ENCODE results near the gene TSPOAP1. TPM values are rescaled to one million over a fixed set of nuclear protein-coding genes. Genes with fewer than 3 reads are reported as not detected.

TSPOAP1 gene
- total RNA-seq, 2 experiments from 2014 or later = 17.8 to 19.5 TPM

GRCh38 chr17:58314706-58315015, 13.9 kb downstream of the TSPOAP1 start:
- H3K27ac ChIP-seq (ENCODE audit: low read depth in 1 of 2, low read length in 2 of 2) = no peak overlapping the region
- no peak for ATAC-seq (ENCODE audit: poor library complexity)
- peak in 1 of 14 experiments; percentile 7 for DNase-seq
- no peak for TF ChIP-seq CTCF (IDR thresholded peaks at IDR 0.05)
- Mint-ChIP-seq H3K9me3 (no peaks in the 10 kb centered on the region), H3K4me3 (no peak overlapping the region), H3K4me1 (ENCODE audit: low read depth) (peaks cover 7% of the 10 kb centered on the region), H3K27me3 (no peaks in the 10 kb centered on the region), H3K27ac (no peak overlapping the region), H3K36me3 (ENCODE audit: low read depth) (no peaks in the 10 kb centered on the region)
- H3K36me3 ChIP-seq (ENCODE audit: insufficient read depth, low read length) = peaks cover 6% of the 10 kb centered on the region
- no peak overlapping the region for H3K4me3 ChIP-seq (ENCODE audit: low read length)
- intact Hi-C loops (cut with DNase I, micrococcal nuclease) = loop anchor here (5.0 to 10.0 kb wide), 4 partner anchors 173 to 693 kb away; partner anchors contain the start of gene HSF5 (in 1 of the 2)
- H3K9me3 ChIP-seq (ENCODE audit: control insufficient read depth in 1 of 2, insufficient read depth in 1 of 2, low read length in 2 of 2) = no peaks in the 10 kb centered on the region
- peaks cover 17% of the 10 kb centered on the region for H3K4me1 ChIP-seq (ENCODE audit: insufficient read depth, low read length)
- H3K27me3 ChIP-seq (ENCODE audit: control insufficient read depth in 1 of 2, insufficient read depth in 2 of 2, low read length in 2 of 2) = no peaks in the 10 kb centered on the region
- POLR2A ChIA-PET = interaction anchor here (0.8 to 22.3 kb wide), 3 partner anchors 13 to 35 kb away, joined by 3 to 1359 read pairs (median 3); no protein-coding TSS in a partner anchor
- CTCF ChIA-PET = interaction anchor here (3.1 to 3.4 kb wide), 2 partner anchors 30 to 103 kb away, joined by 12 to 18 read pairs; partner anchors contain the start of gene RNF43

GRCh38 chr17:58313815-58314705, 14.5 kb downstream of the TSPOAP1 start:
- H3K27me3 ChIP-seq (ENCODE audit: control insufficient read depth in 1 of 2, insufficient read depth in 2 of 2, low read length in 2 of 2) = no peaks in the 10 kb centered on the region
- intact Hi-C loops (cut with DNase I, micrococcal nuclease) = loop anchor here (10.0 kb wide), 2 partner anchors 321 to 691 kb away; no protein-coding TSS in a partner anchor
- peaks cover 9% of the 10 kb centered on the region for H3K36me3 ChIP-seq (ENCODE audit: insufficient read depth, low read length)
- H3K27ac ChIP-seq (ENCODE audit: low read depth in 1 of 2, low read length in 2 of 2) = no peak overlapping the region
- H3K4me1 Mint-ChIP-seq (ENCODE audit: low read depth) = peaks cover 7% of the 10 kb centered on the region
- no peaks in the 10 kb centered on the region for H3K27me3 Mint-ChIP-seq
- ChIA-PET CTCF (interaction anchor here (3.1 to 3.4 kb wide), 2 partner anchors 31 to 104 kb away, joined by 12 to 18 read pairs; partner anchors contain the start of gene RNF43), POLR2A (interaction anchor here (0.8 to 22.3 kb wide), 3 partner anchors 14 to 35 kb away, joined by 3 to 1359 read pairs (median 3); no protein-coding TSS in a partner anchor)
- peaks cover 17% of the 10 kb centered on the region for H3K4me1 ChIP-seq (ENCODE audit: insufficient read depth, low read length)
- H3K27ac Mint-ChIP-seq = no peak overlapping the region
- no peak overlapping the region for H3K4me3 Mint-ChIP-seq
- no peaks in the 10 kb centered on the region for H3K36me3 Mint-ChIP-seq (ENCODE audit: low read depth)
- H3K9me3 ChIP-seq (ENCODE audit: control insufficient read depth in 1 of 2, insufficient read depth in 1 of 2, low read length in 2 of 2) = no peaks in the 10 kb centered on the region
- no peak for DNase-seq
- ATAC-seq (ENCODE audit: poor library complexity) = no peak
- no peak for TF ChIP-seq CTCF (IDR thresholded peaks at IDR 0.05)
- H3K9me3 Mint-ChIP-seq = no peaks in the 10 kb centered on the region
- no peak overlapping the region for H3K4me3 ChIP-seq (ENCODE audit: low read length)

GRCh38 chr17:58312829-58313228, 15.8 kb downstream of the TSPOAP1 start:
- H3K4me3 Mint-ChIP-seq = no peak overlapping the region
- ChIA-PET POLR2A (interaction anchor here (22.3 kb wide), 1 partner anchor 26 kb away, joined by 1359 read pairs; no protein-coding TSS in a partner anchor), CTCF (interaction anchor here (3.4 kb wide), 1 partner anchor 32 kb away, joined by 18 read pairs; no protein-coding TSS in a partner anchor)
- no peak overlapping the region for H3K27ac ChIP-seq (ENCODE audit: low read depth in 1 of 2, low read length in 2 of 2)
- H3K27me3 ChIP-seq (ENCODE audit: control insufficient read depth in 1 of 2, insufficient read depth in 2 of 2, low read length in 2 of 2) = no peaks in the 10 kb centered on the region
- peak in 1 of 14 experiments; percentile 19 for DNase-seq
- no peaks in the 10 kb centered on the region for H3K36me3 Mint-ChIP-seq (ENCODE audit: low read depth)
- no peak for ATAC-seq (ENCODE audit: poor library complexity)
- no peaks in the 10 kb centered on the region for H3K27me3 Mint-ChIP-seq
- H3K27ac Mint-ChIP-seq = no peak overlapping the region
- TF ChIP-seq CTCF (IDR thresholded peaks at IDR 0.05) = no peak
- intact Hi-C loops (cut with DNase I, micrococcal nuclease) = loop anchor here (10.0 kb wide), 2 partner anchors 322 to 692 kb away; no protein-coding TSS in a partner anchor
- H3K9me3 Mint-ChIP-seq = no peaks in the 10 kb centered on the region
- peaks cover 12% of the 10 kb centered on the region for H3K36me3 ChIP-seq (ENCODE audit: insufficient read depth, low read length)
- H3K4me1 ChIP-seq (ENCODE audit: insufficient read depth, low read length) = peaks cover 7% of the 10 kb centered on the region
- no peak overlapping the region for H3K4me3 ChIP-seq (ENCODE audit: low read length)
- no peaks in the 10 kb centered on the region for H3K9me3 ChIP-seq (ENCODE audit: control insufficient read depth in 1 of 2, insufficient read depth in 1 of 2, low read length in 2 of 2)
- H3K4me1 Mint-ChIP-seq (ENCODE audit: low read depth) = peaks cover 7% of the 10 kb centered on the region
